IMR-90 (cell line): Measurements from ENCODE around the gene ADGRF4. TPM values are rescaled to one million over a fixed set of nuclear protein-coding genes. Genes with fewer than 3 reads are reported as not detected.

Experiments used
- ATAC-seq: fragments of 200-7000 bp; cut with Tn5 transposase; 2 replicates; pipeline ENCODE4 v1.9.1; 2020; ENCODE audit warnings: low read depth, mild to moderate bottlenecking, moderate library complexity
- BruUV-seq: library from RNA; stranded (reverse); fragments of 400-500 nt; replicated peaks from 2 replicates; lab custom pipeline; 2021; lab: Mats Ljungman, UMichigan
- CTCF ChIA-PET: fragments of 300-600 bp; formaldehyde crosslinking; extraction: SDS; loops from one replicate; lab custom pipeline; 2021; ENCODE audit warnings: antibody characterized with exemption; lab: Yijun Ruan, JAX
- POLR2A ChIA-PET: fragments of 300-600 bp; sonication (Branson Sonifier 250); formaldehyde crosslinking; loops from one replicate; lab custom pipeline; 2022; ENCODE audit warnings: antibody characterized with exemption; ENCODE audit not compliant: unreplicated experiment; lab: Charles Lee
- DNase-seq: peaks from one replicate; pipeline ENCODE4 v3.0.0; 2013
- H2AFZ ChIP-seq: replicated peaks from 2 replicates; pipeline ENCODE3; 2013; ENCODE audit warnings: low read length, mild to moderate bottlenecking; ENCODE audit not compliant: poor library complexity
- H2AK5ac ChIP-seq: 2 replicates; pipeline ENCODE4 v1.6.1; 2013; ENCODE audit warnings: low read depth, low read length, inconsistent platforms
- H2AK9ac ChIP-seq: replicated peaks from 2 replicates; pipeline ENCODE3; 2013; ENCODE audit warnings: mild to moderate bottlenecking, low read depth, low read length, moderate library complexity; ENCODE audit not compliant: poor library complexity
- H2BK120ac ChIP-seq: 2 replicates; pipeline ENCODE4 v1.6.1; 2013; ENCODE audit warnings: low read depth, low read length, inconsistent platforms
- H2BK15ac ChIP-seq: 3 replicates; pipeline ENCODE4 v1.6.1; 2013; ENCODE audit warnings: low read depth, low read length, inconsistent platforms
- H2BK20ac ChIP-seq: 2 replicates; pipeline ENCODE4 v1.6.1; 2013; ENCODE audit warnings: low read depth, mild to moderate bottlenecking, inconsistent platforms, low read length, moderate library complexity
- H2BK5ac ChIP-seq: 2 replicates; pipeline ENCODE4 v1.6.1; 2013; ENCODE audit warnings: mild to moderate bottlenecking, low read depth, low read length, inconsistent platforms; ENCODE audit not compliant: poor library complexity, severe bottlenecking
- H3K14ac ChIP-seq: replicated peaks from 2 replicates; pipeline ENCODE4 v1.6.1; 2013; ENCODE audit warnings: low read depth, low read length, inconsistent platforms
- H3K18ac ChIP-seq: 2 replicates; pipeline ENCODE4 v1.6.1; 2013; ENCODE audit warnings: low read depth, low read length, control low read depth
- H3K23ac ChIP-seq: 2 replicates; pipeline ENCODE4 v1.6.1; 2013; ENCODE audit warnings: low read depth, low read length, inconsistent platforms
- H3K27ac ChIP-seq: 2 replicates; pipeline ENCODE4 v1.5.1; 2013; ENCODE audit warnings: mild to moderate bottlenecking, control low read depth, low read length; ENCODE audit not compliant: insufficient read depth
- H3K27me3 ChIP-seq: 2 replicates; pipeline ENCODE4 v1.6.1; 2013; ENCODE audit warnings: low read length; ENCODE audit not compliant: control insufficient read depth, insufficient read depth
- H3K36me3 ChIP-seq: 2 replicates; pipeline ENCODE4 v1.6.1; 2013; ENCODE audit warnings: low read length, mixed read lengths; ENCODE audit not compliant: control insufficient read depth, insufficient read depth
- H3K4ac ChIP-seq: 2 replicates; pipeline ENCODE4 v1.6.1; 2013; ENCODE audit warnings: low read depth, low read length, inconsistent platforms
- H3K4me1 ChIP-seq: 2 replicates; pipeline ENCODE4 v1.6.1; 2013; ENCODE audit warnings: low read length, mixed read lengths; ENCODE audit not compliant: control insufficient read depth, insufficient read depth
- H3K4me2 ChIP-seq: 2 replicates; pipeline ENCODE4 v1.6.1; 2013; ENCODE audit warnings: low read depth, mild to moderate bottlenecking, control low read depth, low read length, moderate library complexity
- H3K4me3 ChIP-seq: 2 replicates; pipeline ENCODE4 v1.5.1; 2013; ENCODE audit warnings: low read depth, mild to moderate bottlenecking, control low read depth, low read length, moderate library complexity; ENCODE audit not compliant: insufficient read depth
- H3K56ac ChIP-seq: 2 replicates; pipeline ENCODE4 v1.6.1; 2013; ENCODE audit warnings: low read length, inconsistent platforms; ENCODE audit not compliant: insufficient read depth; ENCODE audit errors: extremely low read depth
- H3K79me1 ChIP-seq, 2 experiments: 2 replicates each; pipeline ENCODE4 v1.6.1; 2013; ENCODE audit warnings: low read length in 2 of 2, inconsistent platforms in 1 of 2, low read depth in 1 of 2
- H3K9ac ChIP-seq: 2 replicates; pipeline ENCODE4 v1.6.1; 2013; ENCODE audit warnings: low read depth, low read length, control low read depth
- H3K9me1 ChIP-seq: 2 replicates; pipeline ENCODE4 v1.6.1; 2013; ENCODE audit warnings: low read length, inconsistent platforms; ENCODE audit not compliant: insufficient read depth
- H3K9me3 ChIP-seq: 2 replicates; pipeline ENCODE4 v1.6.1; 2013; ENCODE audit warnings: low read length; ENCODE audit not compliant: control insufficient read depth, insufficient read depth
- H4K20me1 ChIP-seq: 2 replicates; pipeline ENCODE4 v1.6.1; 2013; ENCODE audit warnings: low read length, inconsistent platforms; ENCODE audit not compliant: insufficient read depth
- H4K5ac ChIP-seq: 2 replicates; pipeline ENCODE4 v1.6.1; 2013; ENCODE audit warnings: mild to moderate bottlenecking, low read depth, low read length, control low read depth
- H4K8ac ChIP-seq, 2 experiments: 2 replicates each; pipeline ENCODE4 v1.6.1; 2013; ENCODE audit warnings: low read depth in 2 of 2, low read length in 2 of 2, control low read depth in 1 of 2, inconsistent platforms in 1 of 2
- H4K91ac ChIP-seq: 2 replicates; pipeline ENCODE4 v1.6.1; 2013; ENCODE audit warnings: low read depth, low read length, inconsistent platforms; ENCODE audit not compliant: insufficient read depth
- BHLHE40 ChIP-seq: fragments of 150-350 bp; IDR thresholded peaks from 2 replicates; pipeline ENCODE4 v1.6.1; 2016; ENCODE audit warnings: mild to moderate bottlenecking, low read depth, low read length
- CEBPB ChIP-seq: IDR thresholded peaks from 2 replicates; pipeline ENCODE4 v1.6.1; 2012; ENCODE audit warnings: low read depth, low read length, improper control_type of control experiment
- CHD1 ChIP-seq: IDR thresholded peaks from 2 replicates; pipeline ENCODE4 v1.6.1; 2012; ENCODE audit warnings: low read depth, low read length, improper control_type of control experiment
- CTCF ChIP-seq: conservative IDR thresholded peaks from 2 replicates; pipeline ENCODE4 v1.5.1; 2012; ENCODE audit warnings: mild to moderate bottlenecking, low read depth, low read length, improper control_type of control experiment
- FOS ChIP-seq: fragments of 150-350 bp; IDR thresholded peaks from 2 replicates; pipeline ENCODE4 v1.6.1; 2016; ENCODE audit warnings: low read depth, low read length
- MAFK ChIP-seq: IDR thresholded peaks from 2 replicates; pipeline ENCODE4 v1.6.1; 2012; ENCODE audit warnings: low read depth, low read length, improper control_type of control experiment
- MAZ ChIP-seq: IDR thresholded peaks from 2 replicates; pipeline ENCODE4 v1.6.1; 2012; ENCODE audit warnings: low read depth, mild to moderate bottlenecking, low read length, improper control_type of control experiment, moderate library complexity, borderline replicate concordance
- MXI1 ChIP-seq: IDR thresholded peaks from 2 replicates; pipeline ENCODE4 v1.6.1; 2012; ENCODE audit warnings: low read depth, mild to moderate bottlenecking, low read length, moderate library complexity, borderline replicate concordance
- NFE2L2 ChIP-seq: fragments of 150-350 bp; IDR thresholded peaks from 2 replicates; pipeline ENCODE4 v1.6.1; 2016; ENCODE audit warnings: low read depth, mild to moderate bottlenecking, low read length
- POLR2A ChIP-seq: IDR thresholded peaks from 2 replicates; pipeline ENCODE4 v1.6.1; 2012; ENCODE audit warnings: mild to moderate bottlenecking, low read depth, low read length
- RAD21 ChIP-seq: IDR thresholded peaks from 2 replicates; pipeline ENCODE4 v1.6.1; 2012; ENCODE audit warnings: low read length, improper control_type of control experiment
- RCOR1 ChIP-seq: IDR thresholded peaks from 2 replicates; pipeline ENCODE4 v1.6.1; 2012; ENCODE audit warnings: mild to moderate bottlenecking, low read length, improper control_type of control experiment; ENCODE audit not compliant: insufficient replicate concordance
- RFX5 ChIP-seq: IDR thresholded peaks from 2 replicates; pipeline ENCODE4 v1.8.0; 2012; ENCODE audit warnings: low read depth, mild to moderate bottlenecking, low read length, moderate library complexity
- SMC3 ChIP-seq: fragments of 150-350 bp; IDR thresholded peaks from 2 replicates; pipeline ENCODE4 v1.6.1; 2016; ENCODE audit warnings: low read depth, mild to moderate bottlenecking, antibody characterized with exemption, low read length, moderate library complexity
- USF2 ChIP-seq: fragments of 150-350 bp; IDR thresholded peaks from 2 replicates; pipeline ENCODE4 v1.6.1; 2017; ENCODE audit warnings: mild to moderate bottlenecking, antibody characterized with exemption, low read length, low read depth
- WGBS, 2 experiments: methylation state at CpG; one replicate each; pipeline versions ENCODE4 v1.1.5 to v1.1.7; 2013; ENCODE audit warnings: missing lambda C conversion rate in 2 of 2; ENCODE audit not compliant: insufficient read length in 1 of 2; ENCODE audit errors: extremely low coverage in 2 of 2; 5-methylcytosine and 5-hydroxymethylcytosine counted together
- dilution Hi-C: fragments of 300-500 bp; cut with HindIII; formaldehyde crosslinking; loops from one replicate; pipeline ENCODE4 v1.14.3; 2018; ENCODE audit warnings: low sequenced_read_pairs; ENCODE audit not compliant: unreplicated experiment
- in situ Hi-C: fragments of 300-500 bp; cut with MboI; formaldehyde crosslinking; loops from 3 replicates; pipeline ENCODE4 v1.14.3; 2019; ENCODE audit warnings: low sequenced_read_pairs, inconsistent platforms, mixed read lengths
- intact Hi-C: fragments of 100-400 bp; cut with micrococcal nuclease; formaldehyde crosslinking; loops from 2 replicates; pipeline ENCODE4 v1.10.0; 2022
- polyA plus RNA-seq, 3 experiments: library from polyadenylated mRNA; depleted of rRNA; stranded (reverse); fragments of >200 nt; gene quantifications; 2 replicates each; pipeline ENCODE4 v1.2.3, GENCODE V29; 2012; ENCODE audit warnings: low replicate concordance in 1 of 3
- total RNA-seq: library from RNA; depleted of rRNA; stranded (reverse); fragments of >200 nt; gene quantifications from 2 replicates; pipeline ENCODE4 v1.2.3, GENCODE V29; 2012
- TF ChIP-seq, protein P1 (sequence below): fragments of 150-350 bp; IDR thresholded peaks from 2 replicates; pipeline ENCODE4 v1.6.1; 2016; ENCODE audit warnings: low read depth, mild to moderate bottlenecking, low read length, moderate library complexity, borderline replicate concordance

ADGRF4 gene
- total and polyA plus RNA-seq, 2 of the 4 experiments (the other 2 are of a cell fraction) = under 0.01 to 0.02 TPM

GRCh38 chr6:47716207-47716606, 17.8 kb downstream of the ADGRF4 start:
- H3K36me3 ChIP-seq = no peaks in the 10 kb centered on the region
- no peak overlapping the region for H3K18ac ChIP-seq
- TF ChIP-seq USF2 (no peak), RCOR1 (no peak), CEBPB (no peak), CTCF (no peak), MAZ (no peak), POLR2A (no peak), RAD21 (no peak), FOS (no peak), SMC3 (no peak), NFE2L2 (no peak), MAFK (no peak), RFX5 (no peak), CHD1 (no peak), BHLHE40 (no peak), MXI1 (no peak)
- TF ChIP-seq, protein P1, sequence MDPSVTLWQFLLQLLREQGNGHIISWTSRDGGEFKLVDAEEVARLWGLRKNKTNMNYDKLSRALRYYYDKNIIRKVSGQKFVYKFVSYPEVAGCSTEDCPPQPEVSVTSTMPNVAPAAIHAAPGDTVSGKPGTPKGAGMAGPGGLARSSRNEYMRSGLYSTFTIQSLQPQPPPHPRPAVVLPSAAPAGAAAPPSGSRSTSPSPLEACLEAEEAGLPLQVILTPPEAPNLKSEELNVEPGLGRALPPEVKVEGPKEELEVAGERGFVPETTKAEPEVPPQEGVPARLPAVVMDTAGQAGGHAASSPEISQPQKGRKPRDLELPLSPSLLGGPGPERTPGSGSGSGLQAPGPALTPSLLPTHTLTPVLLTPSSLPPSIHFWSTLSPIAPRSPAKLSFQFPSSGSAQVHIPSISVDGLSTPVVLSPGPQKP = no peak
- no peaks in the 10 kb centered on the region for H4K20me1 ChIP-seq
- H2AFZ ChIP-seq = no peak overlapping the region
- no peak overlapping the region for H3K9ac ChIP-seq
- WGBS, 2 experiments = no CpG with 5 or more reads among the region's 2 CpGs
- no peak overlapping the region for H2BK5ac ChIP-seq
- DNase-seq = no peak
- no peak overlapping the region for H3K4ac ChIP-seq
- H2BK15ac ChIP-seq = no peak overlapping the region
- dilution Hi-C loops (no loop called here), intact Hi-C loops (no loop called here), in situ Hi-C loops (no loop called here)
- no peak overlapping the region for H3K27ac ChIP-seq
- ChIA-PET CTCF (no interaction called here), POLR2A (no interaction called here)
- no peak overlapping the region for H4K8ac ChIP-seq
- no peak for ATAC-seq
- no peak overlapping the region for H2AK5ac ChIP-seq
- H4K91ac ChIP-seq = no peak overlapping the region
- no peak overlapping the region for H3K4me2 ChIP-seq
- no peak overlapping the region for H2BK20ac ChIP-seq
- no peaks in the 10 kb centered on the region for H3K4me1 ChIP-seq
- H4K5ac ChIP-seq = no peak overlapping the region
- H2AK9ac ChIP-seq = no peak overlapping the region
- no peak overlapping the region for H2BK120ac ChIP-seq
- BruUV-seq = no TSS peak
- H3K27me3 ChIP-seq = no peaks in the 10 kb centered on the region
- H3K9me3 ChIP-seq = no peaks in the 10 kb centered on the region
- no peak overlapping the region for H3K56ac ChIP-seq
- no peaks in the 10 kb centered on the region for H3K79me1 ChIP-seq
- no peak overlapping the region for H3K23ac ChIP-seq
- H3K14ac ChIP-seq = no peak overlapping the region
- H3K4me3 ChIP-seq = no peak overlapping the region
- H3K9me1 ChIP-seq = no peaks in the 10 kb centered on the region
